ENCODE results near the gene LDHD.

Gene LDHD

GRCh38 chr16:75087375-75087979, 29.1 kb downstream of the LDHD start:
- TF ChIP-seq, protein P1, sequence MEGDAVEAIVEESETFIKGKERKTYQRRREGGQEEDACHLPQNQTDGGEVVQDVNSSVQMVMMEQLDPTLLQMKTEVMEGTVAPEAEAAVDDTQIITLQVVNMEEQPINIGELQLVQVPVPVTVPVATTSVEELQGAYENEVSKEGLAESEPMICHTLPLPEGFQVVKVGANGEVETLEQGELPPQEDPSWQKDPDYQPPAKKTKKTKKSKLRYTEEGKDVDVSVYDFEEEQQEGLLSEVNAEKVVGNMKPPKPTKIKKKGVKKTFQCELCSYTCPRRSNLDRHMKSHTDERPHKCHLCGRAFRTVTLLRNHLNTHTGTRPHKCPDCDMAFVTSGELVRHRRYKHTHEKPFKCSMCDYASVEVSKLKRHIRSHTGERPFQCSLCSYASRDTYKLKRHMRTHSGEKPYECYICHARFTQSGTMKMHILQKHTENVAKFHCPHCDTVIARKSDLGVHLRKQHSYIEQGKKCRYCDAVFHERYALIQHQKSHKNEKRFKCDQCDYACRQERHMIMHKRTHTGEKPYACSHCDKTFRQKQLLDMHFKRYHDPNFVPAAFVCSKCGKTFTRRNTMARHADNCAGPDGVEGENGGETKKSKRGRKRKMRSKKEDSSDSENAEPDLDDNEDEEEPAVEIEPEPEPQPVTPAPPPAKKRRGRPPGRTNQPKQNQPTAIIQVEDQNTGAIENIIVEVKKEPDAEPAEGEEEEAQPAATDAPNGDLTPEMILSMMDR (IDR thresholded peaks at IDR 0.05; ENCODE audit: insufficient read depth, low read depth, low read length, missing control alignments): no peak
- H3K4me3 ChIP-seq (ENCODE audit: low read length): no peak overlapping the region
- DNase-seq (ENCODE audit: low read depth): peak; percentile 27

DNA sequence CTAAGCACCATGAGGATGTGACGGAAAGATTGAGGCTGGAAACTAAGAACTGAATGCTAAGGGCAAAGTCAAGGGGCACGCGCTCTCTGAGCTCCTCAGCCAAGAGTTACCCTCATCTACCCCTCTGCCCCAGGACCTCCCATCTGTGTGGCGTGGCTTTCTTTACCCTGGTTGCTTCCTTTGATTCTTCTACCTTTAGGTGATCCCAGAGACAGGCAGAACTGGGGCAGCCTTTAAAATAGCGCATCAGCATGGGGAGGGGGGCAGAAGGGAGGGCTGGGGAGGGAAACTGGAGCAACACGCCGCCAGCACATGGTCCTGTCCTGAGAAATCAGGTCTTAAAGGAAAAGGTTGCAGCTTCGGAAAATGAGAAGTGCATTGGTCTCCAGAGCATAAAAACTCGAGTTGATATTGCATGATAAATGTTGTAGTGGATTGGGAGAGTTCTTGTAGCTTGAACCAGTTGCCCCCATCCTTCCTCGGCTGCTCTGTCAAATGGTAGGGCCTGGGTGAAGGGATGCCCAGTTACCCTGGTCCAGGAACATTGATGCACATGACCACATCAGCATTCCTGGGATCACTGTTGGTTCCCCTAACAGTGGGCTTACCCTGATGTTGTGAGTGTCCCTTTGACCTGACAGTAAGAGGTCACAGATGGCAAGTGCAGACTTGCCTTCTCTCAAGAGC, 29.7 kb downstream of the LDHD start:
- TF ChIP-seq, protein P1 (IDR thresholded peaks at IDR 0.05; ENCODE audit: insufficient read depth, low read depth, low read length, missing control alignments): no peak
- no peak for DNase-seq (ENCODE audit: low read depth)
- H3K4me3 ChIP-seq (ENCODE audit: low read length): no peak overlapping the region

GRCh38 chr16:75086281-75086680, 30.3 kb downstream of the LDHD start:
- no peak overlapping the region for H3K4me3 ChIP-seq (ENCODE audit: low read length)

GRCh38 chr16:75085556-75085955, 31.0 kb downstream of the LDHD start:
- DNase-seq (ENCODE audit: low read depth): no peak
- TF ChIP-seq, protein P1 (IDR thresholded peaks at IDR 0.05; ENCODE audit: insufficient read depth, low read depth, low read length, missing control alignments): no peak
- no peak overlapping the region for H3K4me3 ChIP-seq (ENCODE audit: low read length)

More at GRCh38 chr16:75086281-75086680, 30.3 kb downstream of the LDHD start:
- TF ChIP-seq, protein P1 (IDR thresholded peaks at IDR 0.05; ENCODE audit: insufficient read depth, low read depth, low read length, missing control alignments): no peak
- DNase-seq (ENCODE audit: low read depth): no peak

DNA sequence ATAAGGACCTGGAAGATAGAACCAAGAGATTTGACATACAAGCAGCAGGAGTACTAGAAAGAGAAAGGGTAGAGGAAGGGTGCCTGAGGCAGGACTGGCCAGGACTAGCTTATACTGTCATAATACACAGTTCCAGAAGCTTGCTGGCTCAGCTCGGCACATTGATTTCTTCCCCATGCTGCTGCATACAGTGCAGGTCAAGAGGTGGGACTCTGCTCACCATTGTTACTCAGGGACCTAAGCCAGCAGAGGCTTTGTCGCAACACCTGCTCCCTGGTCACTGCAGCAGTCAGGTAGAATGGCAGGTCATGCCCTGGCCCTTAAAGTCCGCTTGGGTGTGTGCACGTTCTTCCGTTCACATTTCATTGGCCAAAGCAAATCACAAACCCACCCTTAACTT, 32.8 kb downstream of the LDHD start:
- no peak for DNase-seq (ENCODE audit: low read depth)
- H3K4me3 ChIP-seq (ENCODE audit: low read length): no peak overlapping the region
- TF ChIP-seq, protein P1 (IDR thresholded peaks at IDR 0.05; ENCODE audit: insufficient read depth, low read depth, low read length, missing control alignments): no peak

DNA sequence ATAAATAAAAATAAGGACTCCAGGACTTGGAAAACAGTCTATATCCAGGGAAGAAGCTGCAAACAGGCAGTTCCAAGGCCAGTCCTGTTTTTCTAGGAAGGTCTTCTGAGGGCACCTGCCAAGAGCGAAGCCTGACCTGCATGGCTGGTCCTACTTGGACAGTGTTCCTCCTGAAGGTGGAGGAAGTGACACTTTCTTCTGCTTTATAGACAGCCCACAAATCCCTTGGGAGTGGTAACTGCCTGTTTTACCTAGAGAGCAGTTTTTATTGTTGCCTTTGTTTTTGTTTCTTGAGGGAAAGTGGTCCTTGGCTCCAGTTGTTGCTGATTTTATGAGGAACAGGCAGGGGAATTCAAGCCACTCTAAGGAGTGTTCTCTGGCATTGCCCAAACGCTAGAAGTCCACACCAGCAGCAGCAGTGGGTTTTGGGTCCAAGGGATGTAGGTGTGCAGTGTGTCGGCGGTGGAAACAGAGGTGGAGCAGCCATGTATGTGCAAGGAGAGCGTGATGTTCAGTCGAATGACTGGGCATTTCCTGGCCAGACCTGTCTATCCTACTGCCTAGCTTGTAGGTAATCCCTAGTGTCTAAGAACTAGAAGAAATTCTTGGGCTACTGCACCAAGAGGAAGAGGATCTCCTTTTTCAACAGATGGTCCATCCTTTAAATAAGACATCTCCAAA, 35.3 kb downstream of the LDHD start:
- DNase-seq (ENCODE audit: low read depth): no peak
- no peak overlapping the region for H3K4me3 ChIP-seq (ENCODE audit: low read length)
- TF ChIP-seq, protein P1 (IDR thresholded peaks at IDR 0.05; ENCODE audit: insufficient read depth, low read depth, low read length, missing control alignments): no peak

Measured in epithelial cell of esophagus (primary cell).